Pericardium fibroblast (primary cell): ENCODE results near the gene POF1B. TPM values are rescaled to one million over a fixed set of nuclear protein-coding genes. Genes with fewer than 3 reads are reported as not detected.

Experiments used
- total RNA-seq: library from RNA; depleted of rRNA; stranded (reverse); fragments of >200 nt; gene quantifications from 2 replicates; pipeline ENCODE4 v1.2.3, GENCODE V29; 2015

The POF1B gene
- total RNA-seq, result not detected in 2 replicates

GRCh38 chrX:85379174-85379907 is at the start of gene POF1B:
POF1B (minus strand) TSS chrX:85379665; CDS start chrX:85379454, 211 bp downstream.

GRCh38 chrX:85243761-85244449 is 135.6 kb downstream of the POF1B start, which contains the start of the genes SATL1 and ZNF711:
SATL1 (minus strand) TSS chrX:85243779; CDS start chrX:85108968, 134,811 bp downstream.
ZNF711 (plus strand) TSS chrX:85243991; CDS start chrX:85247573, 3,582 bp downstream.

Other genes with a start within 250 kb of the POF1B start
- gene SATL1, start 135.9 kb downstream of the POF1B start, total RNA-seq, result not detected in 2 replicates
- gene ZNF711, start 135.7 kb downstream of the POF1B start, total RNA-seq, result 0.58 and 1.3 TPM in 2 replicates